NCI-H128 (cell line): ENCODE data around the gene CEP250.
A peak's percentile ranks its signal among the peaks of the same experiment; 100 is the strongest.
"Not testable (repeated sequence)": the region's sequence is repeated elsewhere in the genome, so short reads cannot be mapped to it uniquely, and the experiment has no call there.

Experiments
- DNase-seq: peaks from one replicate; lab custom pipeline; 2025; ENCODE audit not compliant: unreplicated experiment; lab: John Stamatoyannopoulos, UW

The CEP250 gene

GRCh38 chr20:35454881-35455609 is at the start of gene CEP250:
CEP250 (plus strand) TSS chr20:35455598; CDS start chr20:35462368, 6,770 bp downstream.
- DNase-seq = peak; percentile 91

GRCh38 chr20:35405775-35406174 is 49.6 kb upstream of the CEP250 start:
- DNase-seq = no peak

- no peak for DNase-seq
Measured at GRCh38 chr20:35408270-35408669, 47.1 kb upstream of the CEP250 start.

GRCh38 chr20:35409542-35409941 is 45.9 kb upstream of the CEP250 start:
- no peak for DNase-seq

- no peak for DNase-seq
Measured at GRCh38 chr20:35410613-35411012, 44.8 kb upstream of the CEP250 start.

GRCh38 chr20:35421322-35421721 is 34.1 kb upstream of the CEP250 start:
- no peak for DNase-seq

GRCh38 chr20:35431621-35432429 is 23.6 kb upstream of the CEP250 start:
- no peak for DNase-seq

- no peak for DNase-seq
Measured at GRCh38 chr20:35432430-35432735, 23.0 kb upstream of the CEP250 start.

GRCh38 chr20:35433337-35433736 is 22.1 kb upstream of the CEP250 start:
- DNase-seq = no peak

GRCh38 chr20:35434085-35435005 is 21.1 kb upstream of the CEP250 start:
- no peak for DNase-seq

- no peak for DNase-seq
Measured at GRCh38 chr20:35436177-35436573, 19.2 kb upstream of the CEP250 start.

GRCh38 chr20:35437599-35437998 is 17.8 kb upstream of the CEP250 start:
- DNase-seq = no peak

- DNase-seq = no peak
Measured at GRCh38 chr20:35443003-35443402, 12.4 kb upstream of the CEP250 start.

GRCh38 chr20:35444226-35444625 is 11.2 kb upstream of the CEP250 start:
- DNase-seq = no peak

GRCh38 chr20:35446356-35447078 is 8.9 kb upstream of the CEP250 start:
- DNase-seq = no peak

GRCh38 chr20:35447082-35447789 is 8.2 kb upstream of the CEP250 start:
- peak; percentile 73 for DNase-seq

GRCh38 chr20:35448788-35449373 is 6.5 kb upstream of the CEP250 start:
- no peak for DNase-seq

- not testable (repeated sequence) for DNase-seq
Measured at GRCh38 chr20:35449855-35450254, 5.5 kb upstream of the CEP250 start.

GRCh38 chr20:35451295-35451694 is 4.1 kb upstream of the CEP250 start:
- peak; percentile 52 for DNase-seq

- DNase-seq = no peak
Measured at GRCh38 chr20:35453647-35454046, 1.8 kb upstream of the CEP250 start.
